Skin of body (tissue), 2 donors: ENCODE measurements around the gene RCSD1. TPM values are rescaled to one million over a fixed set of nuclear protein-coding genes. Genes with fewer than 3 reads are reported as not detected.
"Not testable (repeated sequence)": the region's sequence is repeated elsewhere in the genome, so short reads cannot be mapped to it uniquely, and the experiment has no call there.

ENCODE experiments used
- DNase-seq: peaks from one replicate; lab custom pipeline; 2025; lab: John Stamatoyannopoulos, UW
- total RNA-seq: library from RNA; depleted of rRNA; stranded (reverse); fragments of >200 nt; gene quantifications from one replicate; pipeline ENCODE4 v1.2.3, GENCODE V29; 2014

RCSD1 gene
- total RNA-seq, 1 donor from 2014 or later = 13.0 TPM

DNA sequence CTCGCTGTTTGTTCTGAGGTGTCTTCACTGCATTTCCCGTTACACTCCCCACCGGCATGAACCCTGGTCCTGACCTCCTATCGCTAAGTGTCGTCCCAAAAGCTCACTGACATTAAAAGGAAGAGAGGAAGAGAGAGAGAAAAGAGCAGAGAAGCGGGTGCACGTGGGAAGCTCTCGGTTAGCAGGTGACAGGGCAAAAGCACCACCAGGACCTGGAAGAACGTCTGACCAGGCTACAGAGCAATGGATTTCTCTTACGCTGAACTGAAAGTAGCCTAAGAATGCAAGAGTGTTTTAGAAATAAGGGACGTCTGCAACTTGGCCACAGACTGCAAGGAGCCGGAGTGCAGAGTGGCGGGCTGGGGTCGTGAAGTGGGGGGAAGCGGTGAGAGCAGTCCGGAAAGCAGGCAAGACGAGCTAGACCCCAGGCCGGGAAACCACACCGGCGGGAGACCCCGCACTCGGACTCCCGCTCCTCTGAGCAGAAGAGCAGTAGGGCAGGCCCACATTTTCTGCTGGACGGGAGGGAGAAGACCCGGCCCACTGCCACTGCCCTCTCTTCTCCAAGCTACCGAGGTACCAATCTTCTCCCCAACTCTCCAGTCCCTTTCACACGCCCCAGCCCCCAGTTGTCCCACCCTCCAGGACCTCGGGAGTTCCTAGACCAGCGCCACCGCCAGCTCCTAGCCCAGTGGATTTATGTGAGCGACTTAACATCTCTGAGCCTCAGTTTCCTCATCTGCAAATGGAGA lies 83.5 kb downstream of the RCSD1 start:
- DNase-seq = no peak

DNA sequence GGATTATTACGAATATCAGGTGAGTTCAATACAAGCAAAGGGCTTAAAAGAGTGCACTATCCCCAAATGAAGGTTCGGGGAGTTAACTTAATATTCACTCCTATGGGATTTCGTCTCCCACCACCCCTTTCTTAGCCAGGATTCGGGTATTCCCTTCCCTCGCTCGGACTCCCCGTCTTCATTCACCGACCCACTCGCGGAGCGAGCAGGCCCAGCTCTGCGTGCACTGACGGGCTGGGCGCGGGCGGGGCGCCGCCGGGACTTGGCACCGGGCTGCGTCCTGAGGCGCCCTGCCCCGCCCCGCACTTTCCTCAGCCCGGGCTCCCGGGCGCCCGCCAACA lies 84.0 kb downstream of the RCSD1 start:
- no peak for DNase-seq

DNA sequence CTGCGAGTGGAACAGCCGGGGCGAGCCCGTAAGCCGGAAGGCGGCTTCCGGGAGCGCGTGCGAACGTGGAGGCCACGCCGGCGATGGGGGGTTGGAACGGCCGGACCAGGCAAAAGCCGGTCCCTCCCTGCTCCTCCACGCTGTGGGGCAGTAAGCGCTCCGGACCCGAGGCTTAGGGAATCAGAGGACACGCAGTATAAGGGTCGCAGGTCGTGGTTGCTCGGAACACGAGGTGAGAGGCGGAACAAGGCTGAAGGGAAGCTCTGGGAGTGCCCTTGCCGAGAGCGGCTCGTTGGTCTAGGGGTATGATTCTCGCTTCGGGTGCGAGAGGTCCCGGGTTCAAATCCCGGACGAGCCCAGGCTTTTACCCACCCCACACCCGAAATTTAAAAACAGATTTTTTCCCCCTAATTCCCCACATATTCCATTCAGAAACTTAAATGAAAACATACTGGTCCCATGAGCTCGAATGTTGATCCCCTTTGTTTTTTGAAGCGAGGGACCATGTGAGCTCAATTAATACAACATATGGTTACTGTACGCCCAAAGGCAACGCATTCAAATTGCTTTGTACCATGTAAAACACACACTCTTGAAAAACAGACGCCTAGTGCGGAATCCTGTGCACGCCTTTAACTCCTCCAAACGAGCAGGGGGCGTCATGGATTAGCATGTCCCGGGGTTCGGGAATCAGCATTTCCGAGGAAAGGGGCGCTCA lies 84.6 kb downstream of the RCSD1 start:
- peak; percentile 93 for DNase-seq

DNA sequence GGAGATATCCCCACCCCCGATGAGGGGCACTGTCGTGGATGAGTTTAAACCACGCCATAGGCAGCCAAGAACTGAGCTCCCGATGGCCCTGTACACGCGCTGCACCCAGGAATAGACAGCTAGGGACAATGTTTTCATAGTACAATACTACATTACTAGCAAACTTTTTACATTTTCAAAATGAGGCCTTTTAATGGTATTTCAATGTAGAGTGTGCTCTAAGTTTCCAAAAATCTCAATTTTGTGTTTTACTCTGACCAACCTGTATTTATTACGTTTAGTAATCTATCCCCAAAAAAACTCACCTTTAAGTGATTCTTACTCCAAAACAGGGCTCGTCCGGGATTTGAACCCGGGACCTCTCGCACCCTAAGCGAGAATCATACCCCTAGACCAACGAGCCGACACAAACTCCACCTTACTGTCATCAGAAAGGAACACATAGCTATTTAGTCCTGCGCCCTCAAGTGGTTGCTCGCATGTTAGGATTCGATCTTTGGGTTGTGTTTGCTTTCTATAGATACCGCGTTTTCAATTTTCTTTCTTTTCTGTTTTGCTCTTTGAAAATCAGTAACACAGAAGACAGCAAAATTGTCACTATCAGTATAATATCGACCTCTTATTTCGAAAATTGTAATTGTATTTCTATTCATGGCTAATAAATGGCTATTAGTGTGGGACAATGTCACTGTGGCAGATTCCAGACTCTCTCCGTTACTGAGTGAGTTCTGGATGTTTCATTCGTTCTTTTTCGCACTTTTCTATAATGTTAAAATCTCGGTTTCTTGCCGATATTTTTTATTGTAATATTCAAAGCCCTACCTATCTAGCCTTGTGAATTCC lies 85.3 kb downstream of the RCSD1 start:
- DNase-seq = peak; percentile 97

DNA sequence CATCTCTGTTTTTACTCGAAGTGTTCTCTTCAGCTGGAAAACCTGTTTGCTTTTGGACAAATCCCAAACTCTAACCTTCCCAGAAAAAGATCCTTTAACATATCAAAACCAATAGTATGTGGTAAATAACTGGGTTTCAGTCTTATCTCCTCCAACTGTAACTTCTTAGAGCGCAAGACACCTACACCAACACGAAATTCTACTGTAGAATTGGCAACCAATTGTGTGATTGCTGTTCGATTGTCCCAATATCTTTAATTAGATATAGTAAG lies 85.9 kb downstream of the RCSD1 start:
- no peak for DNase-seq

DNA sequence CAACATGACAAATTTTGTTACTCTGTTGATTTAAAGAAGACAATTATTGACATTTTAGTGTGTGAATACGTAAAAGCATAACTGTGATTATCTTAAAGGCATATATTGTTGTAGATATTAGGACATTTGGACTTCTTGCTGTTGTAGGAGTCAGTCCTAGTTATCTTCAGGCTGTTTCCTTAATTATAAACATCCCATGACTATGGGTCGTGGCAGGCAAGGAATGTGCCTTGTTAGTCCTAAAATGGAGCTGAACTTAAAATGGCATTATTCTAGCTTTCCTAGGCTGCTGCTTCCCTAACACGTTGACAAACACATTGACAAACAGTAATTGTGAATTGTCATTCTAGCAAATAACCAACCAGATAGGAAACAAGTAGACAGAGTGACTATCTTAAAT lies 87.3 kb downstream of the RCSD1 start:
- DNase-seq = no peak

DNA sequence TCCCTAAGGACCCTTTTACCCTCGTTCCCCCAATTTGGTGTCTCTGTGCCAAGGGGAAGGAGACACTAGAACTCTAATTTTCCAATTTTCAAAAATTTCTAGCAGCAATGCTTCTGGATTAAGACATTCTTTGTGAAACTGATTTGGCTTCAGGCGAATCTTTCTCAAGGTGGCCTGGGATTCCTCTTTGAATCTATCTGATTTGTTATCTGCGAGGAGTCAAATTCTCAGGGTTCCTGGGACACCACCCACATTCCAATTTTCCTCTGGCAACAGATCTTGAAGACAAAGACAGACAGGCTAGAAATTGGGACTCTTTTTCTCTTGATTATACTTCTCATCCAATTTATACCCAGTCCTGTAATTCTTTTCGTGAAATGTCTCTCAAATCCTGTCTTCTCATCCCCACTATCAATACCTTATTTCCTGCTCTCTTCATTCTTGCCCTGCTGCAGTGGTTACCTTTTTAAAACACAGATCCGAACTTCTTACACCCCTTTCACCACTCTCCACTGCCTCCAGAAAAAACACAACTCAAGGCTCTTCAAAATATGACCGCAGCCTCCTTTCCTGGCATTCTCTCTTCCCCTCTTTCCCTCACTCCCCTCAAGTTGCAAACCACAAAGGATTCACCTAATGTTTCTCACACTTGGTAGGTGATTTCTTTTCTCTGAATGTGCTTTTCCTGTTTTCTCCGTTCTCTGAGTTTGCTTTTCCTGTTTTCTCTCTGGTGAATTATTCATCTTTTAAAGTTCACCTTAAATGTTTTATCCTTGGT lies 89.1 kb downstream of the RCSD1 start:
- no peak for DNase-seq

DNA sequence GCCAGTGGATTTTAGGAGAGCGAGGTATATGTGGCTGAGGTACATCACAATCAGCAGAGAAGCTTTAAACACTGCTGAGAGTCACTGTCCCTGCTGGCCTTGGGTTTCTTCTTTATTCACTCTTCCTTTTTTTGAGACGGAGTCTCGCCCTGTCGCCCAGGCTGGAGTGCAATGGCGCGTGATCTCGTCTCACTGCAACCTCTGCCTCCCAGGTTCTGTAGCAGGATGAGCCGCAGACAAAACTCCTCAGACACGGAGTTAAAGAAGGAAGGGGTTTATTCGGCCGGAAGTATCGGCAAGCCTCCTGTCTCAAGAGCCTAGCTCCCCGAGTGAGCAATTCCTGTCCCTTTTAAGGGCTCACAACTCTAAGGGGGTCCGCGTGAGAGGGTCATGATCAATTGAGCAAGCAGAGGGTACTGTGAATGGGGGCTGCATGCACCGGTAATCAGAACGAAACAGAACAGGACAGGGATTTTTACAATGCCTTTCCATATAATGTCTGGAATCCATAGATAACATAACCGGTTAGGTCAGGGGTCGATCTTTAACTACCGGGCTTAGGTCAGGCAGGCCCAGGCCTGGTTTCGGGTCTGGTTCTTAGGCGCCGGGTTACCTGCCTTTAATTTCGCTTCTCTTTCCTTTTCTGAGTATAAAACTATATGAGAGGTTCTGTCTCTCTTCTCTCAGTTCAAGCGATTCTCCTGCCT lies 89.8 kb downstream of the RCSD1 start:
- DNase-seq = not testable (repeated sequence)

DNA sequence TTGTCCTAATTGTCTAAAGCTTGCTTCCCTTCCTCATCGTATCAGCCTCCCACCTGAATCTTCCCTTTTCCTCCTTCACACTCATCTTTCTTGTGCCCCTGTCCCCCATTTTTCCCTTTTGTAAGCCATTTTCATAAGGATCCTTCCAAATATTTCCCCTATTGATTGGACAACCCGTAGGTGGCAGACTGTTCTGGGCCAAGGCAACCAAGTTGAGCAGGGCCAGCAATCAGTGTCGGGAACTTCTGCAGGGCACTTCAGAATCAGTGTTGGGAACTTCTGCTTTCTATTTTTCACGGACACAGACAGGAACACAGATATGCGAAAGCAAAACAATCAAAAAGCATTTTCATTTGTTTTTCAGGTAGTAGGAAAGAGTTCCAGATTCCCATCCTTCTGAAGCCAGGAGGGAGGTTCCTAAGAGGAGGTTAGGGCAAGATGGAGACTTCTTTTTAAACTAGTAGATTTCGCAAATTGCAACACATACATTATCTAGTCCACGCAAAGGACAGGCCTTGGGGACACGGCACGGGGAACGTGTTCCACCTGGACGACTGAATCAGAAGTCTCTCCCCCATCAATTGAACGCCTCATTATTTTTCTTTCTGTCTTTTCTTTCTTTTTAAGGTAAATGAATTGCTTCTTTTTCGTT lies 91.1 kb downstream of the RCSD1 start:
- DNase-seq = peak; percentile 61

DNA sequence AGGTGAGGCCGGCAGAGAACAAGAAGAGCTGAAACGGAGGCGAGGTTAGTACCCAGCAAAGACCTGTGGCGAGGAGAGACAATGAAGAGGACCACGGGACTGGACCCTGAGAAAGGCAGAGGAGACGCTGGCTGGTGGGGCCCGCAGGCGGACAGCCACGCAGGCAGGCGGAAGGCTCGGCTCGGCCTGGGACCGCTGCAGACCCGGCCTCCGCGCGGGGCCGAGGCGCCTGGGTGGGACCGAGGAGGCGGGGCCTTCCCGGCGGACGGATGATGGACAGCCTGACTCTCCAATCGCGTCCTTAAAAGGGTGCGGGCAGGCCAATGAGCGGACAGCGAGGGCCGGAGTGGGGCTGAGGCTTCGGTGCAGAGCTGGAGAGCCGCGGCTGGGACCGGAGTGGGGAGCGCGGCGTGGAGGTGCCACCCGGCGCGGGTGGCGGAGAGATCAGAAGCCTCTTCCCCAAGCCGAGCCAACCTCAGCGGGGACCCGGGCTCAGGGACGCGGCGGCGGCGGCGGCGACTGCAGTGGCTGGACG lies 91.7 kb downstream of the RCSD1 start, which contains the start of gene MPZL1:
MPZL1 (plus strand) TSS at position 366 of the 535 bp plus-strand sequence. CDS start 170 bp downstream, outside the sequence.
- peak; percentile 93 for DNase-seq

DNA sequence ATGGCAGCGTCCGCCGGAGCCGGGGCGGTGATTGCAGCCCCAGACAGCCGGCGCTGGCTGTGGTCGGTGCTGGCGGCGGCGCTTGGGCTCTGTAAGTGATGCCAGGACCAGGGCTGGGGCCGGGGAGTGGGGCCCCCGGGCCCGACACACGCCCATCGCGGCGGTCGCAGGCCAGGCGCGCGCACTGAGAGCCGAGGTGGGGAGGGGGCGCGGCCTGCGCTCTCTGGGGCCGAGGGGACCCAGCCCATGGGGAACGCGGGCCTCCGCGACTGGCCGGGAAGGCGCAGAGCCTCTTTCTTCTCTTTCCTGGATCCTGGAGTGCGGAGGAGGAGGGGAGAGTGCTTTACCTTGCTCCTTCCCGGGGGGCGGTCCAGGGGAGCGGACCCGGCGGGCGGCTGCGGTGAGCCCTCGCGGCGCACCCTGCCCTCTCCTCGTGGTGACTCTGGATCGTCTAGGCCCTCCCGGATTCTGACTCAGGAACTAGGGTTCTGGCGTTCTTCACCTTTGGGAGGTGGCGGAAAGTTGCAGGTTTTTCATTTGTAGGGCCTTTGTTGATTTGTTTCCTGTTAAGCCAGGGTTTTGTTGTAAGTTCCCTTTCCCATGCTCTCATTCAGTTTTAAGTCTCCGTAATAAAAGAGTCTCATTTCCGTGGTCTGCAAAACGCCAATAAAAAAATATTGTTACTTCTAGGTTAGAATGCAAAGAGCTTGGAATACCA lies 92.3 kb downstream of the RCSD1 start:
- no peak for DNase-seq

DNA sequence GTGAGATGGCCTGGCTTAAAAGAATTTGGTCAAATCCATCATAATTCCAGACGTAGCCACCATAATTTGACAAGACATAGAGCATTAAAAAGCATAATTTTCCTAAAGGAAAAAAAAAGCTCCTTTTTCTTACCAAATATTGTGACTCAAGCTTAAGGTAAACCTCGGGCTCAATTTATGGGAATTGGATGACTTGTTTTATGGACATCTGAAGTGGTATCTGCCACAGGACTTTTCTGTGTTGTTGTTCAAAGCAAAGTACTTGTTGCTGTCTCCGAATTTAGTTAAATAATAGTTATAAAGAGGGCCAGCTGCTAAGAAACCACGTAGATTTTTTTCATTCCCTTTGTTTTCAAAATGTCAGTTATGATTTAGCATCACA lies 92.8 kb downstream of the RCSD1 start:
- DNase-seq = no peak

DNA sequence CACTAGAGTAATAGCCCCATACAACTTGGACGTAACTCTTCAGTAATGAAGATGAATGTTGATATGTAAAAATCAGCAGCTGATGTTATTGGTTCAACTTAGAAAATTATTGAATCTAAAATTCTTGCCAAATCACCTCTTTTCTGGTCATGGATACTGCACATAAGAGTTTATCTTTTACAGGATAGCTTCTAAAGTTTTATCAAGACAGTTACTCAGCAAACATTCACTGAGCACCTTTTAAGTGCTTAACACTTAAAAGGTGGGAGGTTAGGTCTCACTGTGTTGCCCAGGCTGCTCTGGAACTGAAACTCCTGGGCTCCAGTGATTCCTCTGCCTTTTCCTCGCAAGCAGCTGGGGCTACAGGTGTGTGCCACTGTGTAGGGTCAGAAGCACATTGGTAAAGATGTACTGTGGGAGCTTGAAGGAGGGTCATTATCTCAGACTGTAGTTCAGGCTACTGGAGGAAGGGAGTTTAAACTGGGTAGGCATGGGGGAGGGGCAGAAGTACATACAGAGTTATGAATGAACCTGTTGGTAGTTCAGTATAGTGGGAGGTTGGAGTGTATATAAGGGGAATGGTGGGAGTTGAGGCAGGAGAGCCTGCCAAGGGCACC lies 93.8 kb downstream of the RCSD1 start:
- DNase-seq = no peak

DNA sequence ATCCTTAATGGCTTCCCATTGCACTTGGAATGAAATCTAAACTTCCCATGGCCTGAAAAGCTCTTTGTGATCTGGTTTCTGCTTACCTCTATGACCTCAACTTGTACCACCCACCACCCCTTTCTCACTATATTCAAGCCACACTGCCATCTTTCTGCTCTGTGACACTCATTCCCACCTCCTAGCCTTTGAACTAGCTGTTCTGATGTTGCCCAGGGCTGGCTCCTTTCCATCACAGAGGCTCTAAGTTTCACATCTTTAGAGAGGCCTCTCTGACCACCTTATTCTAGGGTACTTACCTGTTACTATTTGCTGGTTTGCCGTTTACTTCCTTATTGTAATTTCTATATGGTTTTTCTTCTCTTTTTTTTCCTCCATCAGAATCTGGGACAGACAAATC lies 96.0 kb downstream of the RCSD1 start:
- no peak for DNase-seq

DNA sequence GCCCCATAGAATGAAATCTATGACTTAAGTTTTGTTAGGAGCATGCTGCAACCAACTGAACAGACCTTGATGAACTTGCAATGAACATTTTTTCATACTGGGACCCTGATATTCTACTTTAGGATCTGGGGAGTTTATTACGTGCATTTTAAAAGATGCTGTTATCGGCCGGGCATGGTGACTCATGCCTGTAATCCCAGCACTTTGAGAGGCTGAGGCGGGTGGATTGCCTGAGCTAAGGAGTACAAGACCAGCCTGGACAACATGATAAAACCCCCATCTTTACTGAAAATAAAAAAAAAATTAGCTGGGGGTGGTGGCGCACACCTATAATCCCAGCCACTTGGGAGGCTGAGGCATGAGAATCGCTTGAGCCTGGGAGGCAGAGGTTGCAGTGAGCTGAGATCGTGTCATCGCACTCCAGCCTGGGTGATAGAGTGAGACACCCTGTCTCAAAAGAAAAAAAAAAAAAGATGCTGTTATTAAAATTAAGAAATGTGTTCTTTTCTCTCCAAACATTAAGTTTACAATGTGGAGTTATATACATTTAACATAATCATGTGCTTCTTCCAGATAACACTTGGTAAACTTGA lies 98.9 kb downstream of the RCSD1 start:
- no peak for DNase-seq

DNA sequence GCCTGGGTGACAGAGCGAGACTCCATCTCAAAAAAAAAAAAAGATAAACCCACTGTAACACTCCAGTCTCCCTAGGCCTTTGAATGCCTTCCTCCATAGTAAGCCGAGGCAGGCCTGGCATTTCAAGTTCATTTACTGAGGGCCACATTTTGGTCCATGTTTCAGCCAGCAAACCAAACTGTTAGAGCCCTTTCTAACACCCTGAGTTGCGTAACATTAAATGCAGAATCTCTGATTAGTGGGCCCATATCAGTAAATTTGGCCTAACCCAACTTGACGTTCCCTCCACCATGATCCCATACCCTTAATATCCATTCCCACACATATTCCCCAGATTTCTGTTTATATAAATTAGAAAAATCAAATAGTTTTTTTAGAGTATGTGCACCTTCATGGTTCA lies 104.2 kb downstream of the RCSD1 start:
- no peak for DNase-seq

DNA sequence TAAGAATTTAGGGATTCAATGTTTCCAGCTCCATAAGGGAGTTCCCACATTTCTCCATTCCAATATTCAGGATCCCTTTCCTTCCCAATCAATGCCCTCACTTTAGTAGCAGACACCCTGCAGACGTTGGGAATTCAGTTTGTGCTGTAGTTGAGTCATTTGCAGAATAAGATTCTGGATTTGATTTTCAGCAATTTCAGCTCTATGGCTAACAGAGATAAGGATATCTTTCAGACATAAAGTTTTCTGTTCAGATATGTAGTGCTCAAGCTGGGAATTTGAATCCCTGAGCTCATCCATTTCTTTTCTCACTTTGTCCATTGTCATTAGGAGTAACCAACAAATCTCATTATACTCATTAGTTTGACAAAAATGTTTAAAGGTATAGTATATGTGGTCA lies 104.8 kb downstream of the RCSD1 start:
- DNase-seq = no peak

DNA sequence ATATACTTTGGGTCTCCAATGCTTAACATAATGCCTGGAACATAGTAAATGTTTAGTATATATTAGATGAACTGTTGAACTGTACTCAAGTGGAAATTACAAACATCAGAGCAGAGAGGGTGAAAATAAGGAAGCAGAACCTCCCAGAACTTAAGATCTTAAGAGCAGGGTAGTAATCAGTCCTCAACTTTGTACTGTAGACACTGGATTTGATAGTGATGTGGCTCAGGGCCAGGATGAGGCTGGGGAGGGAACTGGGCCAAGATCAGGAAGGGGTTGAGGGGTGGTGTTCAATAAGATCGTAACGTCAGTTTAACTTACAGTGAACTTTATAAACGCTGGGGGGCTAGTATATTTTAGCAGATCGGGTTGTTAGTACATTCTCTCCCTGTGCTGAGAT lies 107.1 kb downstream of the RCSD1 start:
- DNase-seq = no peak

DNA sequence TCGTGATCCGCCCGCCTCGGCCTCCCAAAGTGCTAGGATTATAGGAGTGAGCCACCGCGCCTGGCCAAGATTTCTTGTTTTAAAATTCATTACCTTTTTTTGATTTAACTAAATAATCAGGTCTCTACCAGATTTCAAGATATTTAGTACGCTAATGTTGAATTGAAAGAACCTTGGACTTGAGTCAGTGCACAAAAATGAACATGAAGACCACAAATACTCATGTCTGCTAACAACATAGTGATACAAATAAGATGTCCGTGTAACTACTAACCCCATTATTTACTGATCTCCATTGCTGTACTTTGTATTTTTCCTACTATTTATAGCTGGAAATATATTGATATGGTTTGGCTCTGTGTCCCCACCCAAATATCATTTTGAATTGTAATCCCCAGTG lies 108.1 kb downstream of the RCSD1 start:
- DNase-seq = no peak
